NCI-H2107 treated with DMSO at 0.1 percent for 48 hours (cell line): Measurements from ENCODE around the gene PRL.

ENCODE experiments used
- DNase-seq: peaks from one replicate; lab custom pipeline; 2025; ENCODE audit not compliant: unreplicated experiment; lab: John Stamatoyannopoulos, UW

Gene PRL

GRCh38 chr6:22295145-22295544 lies 1.7 kb downstream of the PRL start:
- no peak for DNase-seq

GRCh38 chr6:22294301-22294700 lies 2.5 kb downstream of the PRL start:
- DNase-seq = no peak

GRCh38 chr6:22290045-22290444 lies 6.8 kb downstream of the PRL start:
- no peak for DNase-seq

GRCh38 chr6:22288721-22289120 lies 8.1 kb downstream of the PRL start:
- DNase-seq = no peak

- DNase-seq = no peak
These were observed 12.2 kb downstream of the PRL start for GRCh38 chr6:22284666-22285065.

GRCh38 chr6:22281341-22282085 lies 15.3 kb downstream of the PRL start:
- no peak for DNase-seq

GRCh38 chr6:22279427-22279826 lies 17.4 kb downstream of the PRL start:
- no peak for DNase-seq

- no peak for DNase-seq
These were observed 25.8 kb downstream of the PRL start for GRCh38 chr6:22271081-22271480.

GRCh38 chr6:22263748-22264147 lies 33.1 kb downstream of the PRL start:
- no peak for DNase-seq

- no peak for DNase-seq
These were observed 42.0 kb downstream of the PRL start for GRCh38 chr6:22254886-22255285.

GRCh38 chr6:22253955-22254655 lies 42.7 kb downstream of the PRL start:
- DNase-seq = no peak

- no peak for DNase-seq
These were observed 45.5 kb downstream of the PRL start for GRCh38 chr6:22251348-22251747.

- peak; percentile 39 for DNase-seq
These were observed 46.4 kb downstream of the PRL start for GRCh38 chr6:22250486-22250885.

- DNase-seq = no peak
These were observed 47.0 kb downstream of the PRL start for GRCh38 chr6:22249711-22250350.

- DNase-seq = no peak
These were observed 48.1 kb downstream of the PRL start for GRCh38 chr6:22248513-22249308.

- no peak for DNase-seq
These were observed 48.8 kb downstream of the PRL start for GRCh38 chr6:22247916-22248482.

GRCh38 chr6:22240025-22240424 lies 56.8 kb downstream of the PRL start:
- DNase-seq = no peak

GRCh38 chr6:22239261-22239921 lies 57.4 kb downstream of the PRL start:
- no peak for DNase-seq

GRCh38 chr6:22238861-22239260 lies 58.0 kb downstream of the PRL start:
- DNase-seq = no peak

- DNase-seq = no peak
These were observed 59.3 kb downstream of the PRL start for GRCh38 chr6:22237526-22237925.
